ENCODE results near the gene PIP4P1. TPM values are rescaled to one million over a fixed set of nuclear protein-coding genes. Genes with fewer than 3 reads are reported as not detected.
A peak's percentile ranks its signal among the peaks of the same experiment; 100 is the strongest.

PIP4P1 gene
- total and polyA plus RNA-seq, 2 of the 13 experiments (the other 11 are each of a cell fraction or from before 2014, with no cell fraction given) = 33.4 to 47.0 TPM

DNA sequence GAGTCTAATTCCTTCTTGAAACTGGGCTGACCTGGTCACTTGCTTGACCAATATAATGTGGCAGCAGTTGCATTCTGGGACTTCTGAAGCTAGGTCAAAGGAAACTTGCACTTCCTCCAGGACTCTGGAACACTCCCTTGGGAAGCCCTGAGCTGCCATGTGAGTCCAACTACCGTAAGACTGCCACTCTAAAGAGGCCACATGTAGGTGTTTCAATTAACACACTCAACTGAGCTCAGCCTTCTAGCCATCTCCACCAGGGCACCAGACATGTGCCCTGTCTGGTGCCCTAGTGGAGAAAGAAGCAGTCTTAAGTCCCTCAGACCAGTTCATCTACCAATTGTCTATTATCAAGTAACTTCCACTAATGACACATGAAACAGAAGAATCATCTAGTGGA lies 41.8 kb downstream of the PIP4P1 start:
- Histone ChIP-seq H3K79me2 (ENCODE audit: insufficient read depth, low read length) (no peaks in the 10 kb centered on the region), H3K9ac (ENCODE audit: insufficient read depth, low read depth, low read length) (no peak overlapping the region), H3K9me3 (ENCODE audit: low read length) (no peaks in the 10 kb centered on the region), H3K4me3 (replicated peaks in 1 of 3; ENCODE audit: insufficient read depth in 1 of 3, low read depth in 2 of 3, low read length in 3 of 3) (no peak overlapping the region), H3K4me1 (ENCODE audit: insufficient read depth, low read length) (peaks cover 42% of the 10 kb centered on the region), H3K27ac (ENCODE audit: extremely low read length, insufficient read depth, low read length) (no peak overlapping the region), H3K27me3 (ENCODE audit: control insufficient read depth in 1 of 2, insufficient read depth in 2 of 2, low read length in 2 of 2) (no peaks in the 10 kb centered on the region; a peak in 1 of 5 replicates), H3K36me3 (replicated peaks in 1 of 2; ENCODE audit: control insufficient read depth in 1 of 2, insufficient read depth in 2 of 2, low read length in 2 of 2) (no peaks in the 10 kb centered on the region), H4K20me1 (ENCODE audit: insufficient read depth, low read length) (no peaks in the 10 kb centered on the region), H3K4me2 (ENCODE audit: low read depth, low read length) (peak overlapping the region; percentile 73), H2AFZ (ENCODE audit: low read length) (no peak overlapping the region)
- intact Hi-C loops (cut with micrococcal nuclease; ENCODE audit: unreplicated experiment) = loop anchor here (5.0 kb wide), 2 partner anchors 113 to 268 kb away; partner anchors contain the start of gene ANG
- ChIA-PET POLR2A (interaction anchor here (1.5 to 3.5 kb wide), 5 partner anchors 9 to 76 kb away, joined by 3 to 59 read pairs (median 37); partner anchors contain the start of genes APEX1, OSGEP, PARP2 and PIP4P1), CTCF (ENCODE audit: low intra/inter-chr PET ratio, low total read pairs) (no interaction called here)
- in situ Hi-C loops (cut with HindIII; ENCODE audit: extremely low pct_ligation_motif_present, low pct_unique_long_range_greater_than_20kb) = loop anchor here (5.0 kb wide), 1 partner anchor 38 kb away; the partner anchor contains the start of gene APEX1
- no TSS peak for BruUV-seq (replicated peaks)
- TF ChIP-seq ZNF12 (CRISPR knock-in tag; IDR thresholded peaks at IDR 0.05) (no peak), ZNF615 (CRISPR knock-in tag; IDR thresholded peaks at IDR 0.05; ENCODE audit: borderline replicate concordance) (no peak), ZNF3 (CRISPR knock-in tag; IDR thresholded peaks at IDR 0.05) (no peak), ZNF589 (CRISPR knock-in tag; conservative IDR thresholded peaks at IDR 0.05) (no peak), TAF15 (IDR thresholded peaks at IDR 0.05; ENCODE audit: low read depth, low read length, poor library complexity, severe bottlenecking) (no peak)
- TF ChIP-seq, protein P1, sequence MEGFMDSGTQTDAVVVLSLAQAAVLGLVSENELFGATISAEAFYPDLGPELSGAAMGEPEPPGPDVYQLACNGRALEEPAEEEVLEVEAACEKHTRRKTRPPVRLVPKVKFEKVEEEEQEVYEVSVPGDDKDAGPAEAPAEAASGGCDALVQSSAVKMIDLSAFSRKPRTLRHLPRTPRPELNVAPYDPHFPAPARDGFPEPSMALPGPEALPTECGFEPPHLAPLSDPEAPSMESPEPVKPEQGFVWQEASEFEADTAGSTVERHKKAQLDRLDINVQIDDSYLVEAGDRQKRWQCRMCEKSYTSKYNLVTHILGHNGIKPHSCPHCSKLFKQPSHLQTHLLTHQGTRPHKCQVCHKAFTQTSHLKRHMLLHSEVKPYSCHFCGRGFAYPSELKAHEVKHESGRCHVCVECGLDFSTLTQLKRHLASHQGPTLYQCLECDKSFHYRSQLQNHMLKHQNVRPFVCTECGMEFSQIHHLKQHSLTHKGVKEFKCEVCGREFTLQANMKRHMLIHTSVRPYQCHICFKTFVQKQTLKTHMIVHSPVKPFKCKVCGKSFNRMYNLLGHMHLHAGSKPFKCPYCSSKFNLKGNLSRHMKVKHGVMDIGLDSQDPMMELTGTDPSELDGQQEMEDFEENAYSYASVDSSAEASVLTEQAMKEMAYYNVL (CRISPR knock-in tag; IDR thresholded peaks at IDR 0.05; ENCODE audit: borderline replicate concordance) = no peak
- FAIRE-seq = no peak
- peak; percentile 20; the same call in 2 of the 3 replicates for ATAC-seq
- 20% methylated on average over 1 of the region's 1 CpG for WGBS (ENCODE audit: low lambda C conversion rate)
- no peak for DNase-seq (ENCODE audit: low spot score)
